Endothelial cell of umbilical vein (primary cell): ENCODE results near the gene OASL. TPM values are rescaled to one million over a fixed set of nuclear protein-coding genes. Genes with fewer than 3 reads are reported as not detected.

Source experiments
- Bru-seq: library from RNA; stranded (reverse); fragments of 400-500 nt; gene quantifications from one replicate; lab custom pipeline; 2021; lab: Mats Ljungman, UMichigan
- BruChase-seq, 2 experiments: library from RNA; stranded (reverse); fragments of 400-500 nt; gene quantifications; one replicate each; lab custom pipeline; 2021; lab: Mats Ljungman, UMichigan
- BruUV-seq: library from RNA; stranded (reverse); fragments of 400-500 nt; replicated peaks from 2 replicates; lab custom pipeline; 2021; lab: Mats Ljungman, UMichigan
- CTCF ChIA-PET: fragments of 300-600, 350-600 bp; sonication (Branson Sonifier 250); formaldehyde crosslinking; loops from one replicate; lab custom pipeline; 2021; ENCODE audit warnings: antibody characterized with exemption, inconsistent platforms; lab: Charles Lee
- POLR2A ChIA-PET: fragments of 300-600, 350-600 bp; sonication (Branson Sonifier 250); formaldehyde crosslinking; loops from one replicate; lab custom pipeline; 2021; ENCODE audit warnings: antibody characterized with exemption, inconsistent platforms; lab: Charles Lee
- DNase-seq: peaks from one replicate; pipeline ENCODE4 v3.0.0-alpha.2; 2011; ENCODE audit warnings: low read depth, low spot score
- FAIRE-seq: peaks from 2 replicates; lab custom pipeline; 2011; peaks lifted over from hg19 to GRCh38; lab: Jason Lieb, UNC
- H2AFZ ChIP-seq: 2 replicates; pipeline ENCODE4 v1.6.0; 2012; ENCODE audit warnings: low read depth, low read length, control low read depth, inconsistent platforms
- H3K27ac ChIP-seq: 2 replicates; pipeline ENCODE4 v1.5.1; 2011; ENCODE audit warnings: low read depth, mild to moderate bottlenecking, control low read depth, low read length, moderate library complexity; ENCODE audit not compliant: insufficient read depth
- H3K27me3 ChIP-seq, 2 experiments: 2 replicates each; pipeline versions ENCODE4 v1.6.0 to v1.6.1; 2011; ENCODE audit warnings: low read length in 2 of 2, mixed read lengths in 1 of 2; ENCODE audit not compliant: control insufficient read depth in 2 of 2, insufficient read depth in 2 of 2
- H3K36me3 ChIP-seq, 2 experiments: 2 replicates in 1 of 2; 3 replicates in 1 of 2; pipeline ENCODE4 v1.5.1; 2011; ENCODE audit warnings: low read length in 2 of 2, mild to moderate bottlenecking in 1 of 2, moderate library complexity in 1 of 2; ENCODE audit not compliant: control insufficient read depth in 2 of 2, insufficient read depth in 2 of 2; ENCODE audit errors: extremely low read depth in 1 of 2
- H3K4me1 ChIP-seq: 3 replicates; pipeline ENCODE4 v1.5.1; 2011; ENCODE audit warnings: mild to moderate bottlenecking, low read length; ENCODE audit not compliant: control insufficient read depth, insufficient read depth; ENCODE audit errors: extremely low read depth
- H3K4me2 ChIP-seq: 2 replicates; pipeline ENCODE4 v1.6.1; 2011; ENCODE audit warnings: low read length, control low read depth, mixed read lengths; ENCODE audit not compliant: insufficient read depth
- H3K4me3 ChIP-seq, 3 experiments: fragments of 200-600 bp in 1 of 3; sonication (generic), shearing (Covaris generic) in 1 of 3; replicated peaks in 1 of 3; 2 replicates each; pipeline ENCODE4 v1.5.1; 2011 to 2016; ENCODE audit warnings: control low read depth in 3 of 3, low read length in 3 of 3, mild to moderate bottlenecking in 2 of 3, inconsistent platforms in 1 of 3, low read depth in 1 of 3, moderate library complexity in 1 of 3; ENCODE audit not compliant: insufficient read depth in 1 of 3
- H3K79me2 ChIP-seq: 2 replicates; pipeline ENCODE4 v1.6.0; 2012; ENCODE audit warnings: low read length, inconsistent platforms; ENCODE audit not compliant: control insufficient read depth, insufficient read depth
- H3K9ac ChIP-seq: replicated peaks from 2 replicates; pipeline ENCODE3; 2011; ENCODE audit warnings: low read length, control low read depth; ENCODE audit not compliant: insufficient read depth; ENCODE audit errors: extremely low read depth
- H3K9me1 ChIP-seq: replicated peaks from 3 replicates; pipeline ENCODE4 v1.6.0; 2011; ENCODE audit warnings: mild to moderate bottlenecking, low read length; ENCODE audit not compliant: control insufficient read depth, insufficient read depth; ENCODE audit errors: extremely low read depth
- H3K9me3 ChIP-seq: replicated peaks from 2 replicates; pipeline ENCODE4 v1.5.1; 2012; ENCODE audit warnings: low read length, inconsistent platforms; ENCODE audit not compliant: control insufficient read depth, insufficient read depth
- H4K20me1 ChIP-seq: replicated peaks from 2 replicates; pipeline ENCODE3; 2011; ENCODE audit warnings: mild to moderate bottlenecking, low read length; ENCODE audit not compliant: control insufficient read depth, insufficient read depth; ENCODE audit errors: extremely low read depth
- EZH2 ChIP-seq: IDR thresholded peaks from 2 replicates; pipeline ENCODE4 v1.6.1; 2012; ENCODE audit warnings: borderline replicate concordance, low read depth, mild to moderate bottlenecking, moderate library complexity, low read length, inconsistent platforms; ENCODE audit not compliant: severe bottlenecking
- FOS ChIP-seq: IDR thresholded peaks from 2 replicates; pipeline ENCODE4 v1.6.1; 2011; ENCODE audit warnings: mild to moderate bottlenecking, low read length, moderate library complexity, borderline replicate concordance; ENCODE audit not compliant: insufficient read depth
- GATA2 ChIP-seq: IDR thresholded peaks from 2 replicates; pipeline ENCODE4 v1.7.0; 2011; ENCODE audit warnings: low read depth, mild to moderate bottlenecking, moderate library complexity, mixed read lengths, low read length; ENCODE audit not compliant: insufficient read length, insufficient read depth
- JUN ChIP-seq: IDR thresholded peaks from 2 replicates; pipeline ENCODE4 v1.6.1; 2011; ENCODE audit warnings: borderline replicate concordance, low read depth; ENCODE audit not compliant: insufficient read length, insufficient read depth
- MYC ChIP-seq: IDR thresholded peaks from one replicate; pipeline ENCODE4 v1.6.1; 2011; ENCODE audit warnings: mild to moderate bottlenecking, low read depth, low read length
- POLR2A ChIP-seq: IDR thresholded peaks from 2 replicates; pipeline ENCODE4 v1.6.1; 2012; ENCODE audit warnings: low read depth, mild to moderate bottlenecking, control low read depth, low read length
- POLR2AphosphoS5 ChIP-seq: IDR thresholded peaks from 2 replicates; pipeline ENCODE4 v1.6.1; 2012; ENCODE audit warnings: low read depth, mild to moderate bottlenecking, control low read depth, low read length, moderate library complexity; ENCODE audit not compliant: insufficient read depth
- dilution Hi-C: fragments of 300-500 bp; cut with MboI; formaldehyde crosslinking; loops from one replicate; pipeline ENCODE4 v1.15.0; 2019; ENCODE audit warnings: low sequenced_read_pairs; ENCODE audit not compliant: extremely low pct_ligation_motif_present
- intact Hi-C: fragments of 100-400 bp; cut with micrococcal nuclease; formaldehyde crosslinking; loops from one replicate; pipeline ENCODE4 v1.10.0; 2022
- long read RNA-seq: library from polyadenylated mRNA; stranded (forward); transcript quantifications from one replicate; pipeline ENCODE4 v2.0.0, GENCODE V29; 2021
- polyA minus RNA-seq, 3 experiments: library from RNA; depleted of rRNA, polyadenylated mRNA; stranded (reverse); fragments of >200 nt; gene quantifications; 1 replicate in 1 of 3; 2 replicates in 2 of 3; pipeline ENCODE4 v1.2.3, GENCODE V29; 2011
- polyA plus RNA-seq, 4 experiments: library from polyadenylated mRNA; depleted of rRNA in 3 of 4; stranded (reverse) in 3 of 4; unstranded in 1 of 4; fragments of >200 nt; gene quantifications; 2 replicates each; pipeline versions ENCODE4 v1.2.1 to v1.2.3, GENCODE V29; 2011 to 2012; ENCODE audit warnings: missing spikeins in 1 of 4
- total RNA-seq: library from RNA; stranded (reverse); gene quantifications from 2 replicates; pipeline ENCODE4 v1.2.3, GENCODE V29; 2021
- TF ChIP-seq, protein P1 (sequence below), 2 donors: IDR thresholded peaks; 1 replicate in 1 of 2; 2 replicates in 1 of 2; pipeline ENCODE4 v1.5.1; 2011; ENCODE audit warnings: low read length in 2 of 2, mild to moderate bottlenecking in 2 of 2, moderate library complexity in 2 of 2, control low read depth in 1 of 2, inconsistent platforms in 1 of 2, low read depth in 1 of 2; ENCODE audit not compliant: insufficient read depth in 1 of 2; ENCODE audit errors: extremely low read depth in 1 of 2
- TF ChIP-seq, protein P2 (sequence below): IDR thresholded peaks from 2 replicates; pipeline ENCODE4 v1.6.1; 2011; ENCODE audit not compliant: insufficient read depth, insufficient read length

The OASL gene, protein sequence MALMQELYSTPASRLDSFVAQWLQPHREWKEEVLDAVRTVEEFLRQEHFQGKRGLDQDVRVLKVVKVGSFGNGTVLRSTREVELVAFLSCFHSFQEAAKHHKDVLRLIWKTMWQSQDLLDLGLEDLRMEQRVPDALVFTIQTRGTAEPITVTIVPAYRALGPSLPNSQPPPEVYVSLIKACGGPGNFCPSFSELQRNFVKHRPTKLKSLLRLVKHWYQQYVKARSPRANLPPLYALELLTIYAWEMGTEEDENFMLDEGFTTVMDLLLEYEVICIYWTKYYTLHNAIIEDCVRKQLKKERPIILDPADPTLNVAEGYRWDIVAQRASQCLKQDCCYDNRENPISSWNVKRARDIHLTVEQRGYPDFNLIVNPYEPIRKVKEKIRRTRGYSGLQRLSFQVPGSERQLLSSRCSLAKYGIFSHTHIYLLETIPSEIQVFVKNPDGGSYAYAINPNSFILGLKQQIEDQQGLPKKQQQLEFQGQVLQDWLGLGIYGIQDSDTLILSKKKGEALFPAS
- total RNA-seq (0.33 TPM in 1 of 2 replicates, not detected in the other), polyA plus RNA-seq (0.17 and 0.30 TPM in 2 replicates), polyA minus RNA-seq (1.2 TPM in 1 of 2 replicates, not detected in the other), Bru-seq, nascent RNA (percentile 8 among the genes with signal in this experiment), BruChase-seq, experiment 1, labeled RNA remaining after a 6-hour chase (not detected), BruChase-seq, experiment 2, labeled RNA remaining after a 2-hour chase (percentile 5 among the genes with signal in this experiment)
- 0.22 and 0.30 TPM in 2 replicates for polyA plus RNA-seq (2011; cell fraction: cytosol; rRNA removed)
- polyA plus RNA-seq (2011; cell fraction: nucleus; rRNA removed) = 0.14 TPM in 1 of 2 replicates, not detected in the other
- polyA plus RNA-seq (2012) = 0.25 and 0.35 TPM in 2 replicates
- polyA minus RNA-seq (2011; cell fraction: cytosol; rRNA and poly(A)+ RNA removed) = 2.9 TPM
- not detected in 2 replicates for polyA minus RNA-seq (2011; cell fraction: nucleus; rRNA and poly(A)+ RNA removed)
- long read RNA-seq, partial matches to known transcripts = 0 of 2 reads
- long read RNA-seq, other reads (novel, unspliced or antisense) = 0 of 2 reads

DNA sequence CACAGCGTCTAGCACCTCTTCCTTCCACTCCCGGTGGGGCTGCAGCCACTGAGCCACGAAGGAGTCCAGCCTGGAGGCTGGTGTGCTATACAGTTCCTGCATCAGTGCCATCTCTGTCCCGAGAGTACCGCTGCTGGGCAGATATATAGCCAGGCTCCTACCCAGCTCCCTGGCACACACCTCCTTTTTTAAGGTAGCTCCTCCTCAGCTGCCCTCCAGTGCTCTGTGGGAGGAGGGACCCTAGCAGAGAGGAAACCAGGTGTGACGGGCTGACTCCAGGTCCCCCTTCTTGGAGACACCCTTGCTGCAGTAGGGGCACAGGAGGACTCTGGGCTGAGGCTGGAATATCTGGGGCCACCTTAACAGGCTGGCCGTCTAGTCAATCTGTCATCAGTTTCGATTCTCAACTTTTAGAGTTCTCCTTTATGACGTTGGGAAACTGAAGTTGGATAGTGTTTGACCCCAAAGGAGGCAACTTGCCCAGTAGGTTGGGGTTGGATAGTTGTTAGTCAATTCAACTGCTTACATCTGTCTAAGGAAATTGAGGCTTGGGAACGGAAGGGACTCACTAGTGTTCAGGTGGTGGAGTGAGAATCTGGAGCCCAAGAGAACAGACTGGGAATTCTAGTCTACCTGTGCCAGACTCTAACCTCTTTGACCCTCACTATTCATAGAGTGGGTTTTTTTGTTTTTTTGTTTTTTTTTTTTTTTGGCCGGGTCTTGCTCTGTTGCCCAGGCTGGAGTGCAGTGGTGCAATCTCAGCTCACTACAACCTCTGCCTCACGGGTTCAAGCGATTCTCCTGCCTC, at the start of gene OASL:
Gene OASL, minus strand, starts transcription at position 386 of the 808 bp plus-strand sequence. Its CDS starts 275 bp downstream, at position 111.
- DNase-seq = peak; percentile 20

More for the DNA sequence above, at the start of gene OASL:
- peak; percentile 81 for FAIRE-seq
- BruUV-seq = no TSS peak
- CTCF ChIA-PET = interaction anchor here (0.5 to 1.2 kb wide), 2 partner anchors 9 to 34 kb away, joined by 3 to 4 read pairs; no protein-coding TSS in a partner anchor
- no peak within 1 kb of the TSS for H3K27ac ChIP-seq
- H4K20me1 ChIP-seq = no peaks in the 10 kb centered on the region
- no peaks in the 10 kb centered on the region for H3K79me2 ChIP-seq
- no peaks in the 10 kb centered on the region for H3K9me3 ChIP-seq
- TF ChIP-seq FOS = no peak
- TF ChIP-seq MYC = no peak
- TF ChIP-seq GATA2 = no peak
- TF ChIP-seq JUN = no peak
- TF ChIP-seq POLR2AphosphoS5 = no peak
- TF ChIP-seq, protein P1, sequence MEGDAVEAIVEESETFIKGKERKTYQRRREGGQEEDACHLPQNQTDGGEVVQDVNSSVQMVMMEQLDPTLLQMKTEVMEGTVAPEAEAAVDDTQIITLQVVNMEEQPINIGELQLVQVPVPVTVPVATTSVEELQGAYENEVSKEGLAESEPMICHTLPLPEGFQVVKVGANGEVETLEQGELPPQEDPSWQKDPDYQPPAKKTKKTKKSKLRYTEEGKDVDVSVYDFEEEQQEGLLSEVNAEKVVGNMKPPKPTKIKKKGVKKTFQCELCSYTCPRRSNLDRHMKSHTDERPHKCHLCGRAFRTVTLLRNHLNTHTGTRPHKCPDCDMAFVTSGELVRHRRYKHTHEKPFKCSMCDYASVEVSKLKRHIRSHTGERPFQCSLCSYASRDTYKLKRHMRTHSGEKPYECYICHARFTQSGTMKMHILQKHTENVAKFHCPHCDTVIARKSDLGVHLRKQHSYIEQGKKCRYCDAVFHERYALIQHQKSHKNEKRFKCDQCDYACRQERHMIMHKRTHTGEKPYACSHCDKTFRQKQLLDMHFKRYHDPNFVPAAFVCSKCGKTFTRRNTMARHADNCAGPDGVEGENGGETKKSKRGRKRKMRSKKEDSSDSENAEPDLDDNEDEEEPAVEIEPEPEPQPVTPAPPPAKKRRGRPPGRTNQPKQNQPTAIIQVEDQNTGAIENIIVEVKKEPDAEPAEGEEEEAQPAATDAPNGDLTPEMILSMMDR (IDR thresholded peaks at IDR 0.05; ENCODE audit: extremely low read depth in 1 of 2, insufficient read depth in 1 of 2, low read depth in 1 of 2, low read length in 2 of 2) = no peak
- TF ChIP-seq POLR2A = no peak
- TF ChIP-seq, protein P2, sequence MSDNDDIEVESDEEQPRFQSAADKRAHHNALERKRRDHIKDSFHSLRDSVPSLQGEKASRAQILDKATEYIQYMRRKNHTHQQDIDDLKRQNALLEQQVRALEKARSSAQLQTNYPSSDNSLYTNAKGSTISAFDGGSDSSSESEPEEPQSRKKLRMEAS = no peak
- TF ChIP-seq EZH2 = no peak
- peaks cover 3 to 5% of the 10 kb centered on the region in 2 experiments for H3K27me3 ChIP-seq
- no peaks in the 10 kb centered on the region for H3K9me1 ChIP-seq
- dilution Hi-C loops = no loop called here
- H3K4me3 ChIP-seq = peak within 1 kb of the TSS in 2 of 3 experiments; percentile 3 to 46
- H3K4me1 ChIP-seq = no peaks in the 10 kb centered on the region
- H3K4me2 ChIP-seq = peak within 1 kb of the TSS; percentile 10
- no peaks in the 10 kb centered on the region for H3K36me3 ChIP-seq
- no peak within 1 kb of the TSS for H3K9ac ChIP-seq
- POLR2A ChIA-PET = no interaction called here
- peak within 1 kb of the TSS; percentile 12 for H2AFZ ChIP-seq
- intact Hi-C loops = no loop called here
